ENCODE data around the gene SMIM24. TPM values are rescaled to one million over a fixed set of nuclear protein-coding genes. Genes with fewer than 3 reads are reported as not detected.

SMIM24 gene
- total RNA-seq, 1 donor from 2014 or later: not detected

DNA sequence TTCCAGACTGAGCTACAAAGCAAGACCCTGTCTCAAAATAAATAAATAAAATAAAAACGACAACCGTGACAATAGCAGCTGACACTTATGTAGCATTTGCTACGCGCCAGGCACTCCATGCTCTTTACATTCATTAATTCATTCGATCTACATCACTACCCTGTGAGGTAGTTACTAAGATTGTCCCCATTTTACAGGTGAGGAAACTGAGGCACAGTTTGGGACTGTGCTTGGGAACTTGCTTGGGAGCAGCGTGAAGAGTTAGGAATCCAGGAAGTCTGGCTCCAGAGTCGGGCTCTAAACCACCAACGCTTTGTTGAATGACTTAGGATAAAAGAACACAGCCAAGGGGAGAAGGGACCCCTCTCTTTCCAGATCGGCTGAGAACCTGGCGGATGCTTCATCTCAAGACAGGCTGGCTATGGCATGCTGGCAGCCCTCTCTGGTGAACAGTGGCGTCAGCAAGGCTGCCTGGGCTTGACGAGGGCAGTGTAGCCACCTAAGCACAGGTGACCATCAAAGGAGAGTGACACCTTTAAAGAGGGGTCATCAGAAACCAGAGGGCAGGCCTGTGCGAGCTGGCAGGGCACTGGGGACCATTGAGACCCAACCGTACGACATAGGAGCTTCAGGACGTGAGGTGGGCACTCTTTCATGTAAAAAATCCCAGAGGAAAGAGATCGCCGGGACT, 19.6 kb upstream of the SMIM24 start:
- intact Hi-C loops (cut with micrococcal nuclease): loop anchor here (1.0 to 10.0 kb wide), 7 partner anchors 65 to 1295 kb away; partner anchors contain the start of genes EEF2, FEM1A, NCLN and SGTA

- intact Hi-C loops (cut with micrococcal nuclease): no loop called here
Measured at GRCh38 chr19:3497757-3498520, 17.6 kb upstream of the SMIM24 start.

DNA sequence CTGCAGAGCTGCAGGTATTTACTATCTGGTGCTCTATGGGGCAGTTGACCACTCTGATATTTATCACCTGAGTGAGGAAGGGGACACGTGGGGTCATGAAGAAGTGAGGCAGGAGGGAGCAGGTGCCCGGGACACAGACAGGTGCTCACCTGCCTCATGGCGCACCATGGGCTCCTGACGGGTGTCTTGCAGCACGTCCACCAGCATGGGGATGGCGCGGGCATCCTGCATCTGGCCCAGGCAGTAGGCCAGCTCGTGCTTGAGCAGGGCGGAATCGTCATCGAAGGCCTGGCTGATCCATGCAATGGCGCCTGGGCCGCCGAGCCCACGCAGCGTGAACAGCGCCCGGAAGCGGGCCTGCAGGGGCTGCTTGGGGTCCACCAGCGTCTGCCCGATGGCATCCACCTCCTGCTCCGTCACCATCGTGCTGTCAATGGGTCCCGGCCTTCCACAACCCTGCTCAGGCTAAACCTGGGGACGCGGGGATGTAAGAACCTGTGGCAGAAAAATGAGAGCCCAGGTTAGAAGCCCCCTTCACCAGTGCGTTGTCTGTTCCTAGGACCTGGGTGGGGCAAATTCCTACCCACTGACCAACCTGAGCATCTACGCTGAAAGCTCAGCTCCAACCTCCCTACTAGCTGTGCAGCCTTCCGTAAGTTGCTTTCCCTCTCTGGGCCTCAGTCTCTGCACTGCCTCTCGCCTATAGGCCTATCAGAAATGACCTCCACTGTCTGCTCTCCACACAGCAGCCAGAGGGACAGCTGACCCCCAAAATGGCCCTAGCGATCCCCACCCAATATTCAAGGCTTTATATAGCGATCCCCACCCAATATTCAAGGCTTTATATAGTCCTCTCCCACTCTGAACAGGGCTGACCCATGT, 16.3 kb upstream of the SMIM24 start:
- intact Hi-C loops (cut with micrococcal nuclease): no loop called here

DNA sequence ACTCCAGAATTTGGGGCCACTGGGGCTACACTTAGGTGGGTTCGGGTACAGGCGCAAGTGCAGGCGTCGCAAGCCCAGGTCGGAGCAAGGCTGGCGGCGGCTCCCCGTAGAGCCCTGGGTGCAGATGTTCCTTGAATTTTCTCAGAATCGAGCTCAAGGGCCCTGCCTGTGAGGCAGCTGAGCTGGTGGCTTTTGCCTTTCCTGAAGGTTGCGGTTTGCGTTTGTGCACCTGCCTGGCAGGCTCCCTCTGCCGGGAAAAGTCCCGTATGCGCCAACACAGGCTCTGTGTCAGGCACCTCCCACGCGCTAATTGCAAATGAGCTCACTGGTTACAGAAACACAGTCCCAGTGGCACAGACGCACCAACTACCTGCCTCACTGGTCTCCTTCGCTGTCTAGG, 14.2 kb upstream of the SMIM24 start:
- intact Hi-C loops (cut with micrococcal nuclease): loop anchor here (1.0 kb wide), 1 partner anchor 15 kb away; no protein-coding TSS in a partner anchor

DNA sequence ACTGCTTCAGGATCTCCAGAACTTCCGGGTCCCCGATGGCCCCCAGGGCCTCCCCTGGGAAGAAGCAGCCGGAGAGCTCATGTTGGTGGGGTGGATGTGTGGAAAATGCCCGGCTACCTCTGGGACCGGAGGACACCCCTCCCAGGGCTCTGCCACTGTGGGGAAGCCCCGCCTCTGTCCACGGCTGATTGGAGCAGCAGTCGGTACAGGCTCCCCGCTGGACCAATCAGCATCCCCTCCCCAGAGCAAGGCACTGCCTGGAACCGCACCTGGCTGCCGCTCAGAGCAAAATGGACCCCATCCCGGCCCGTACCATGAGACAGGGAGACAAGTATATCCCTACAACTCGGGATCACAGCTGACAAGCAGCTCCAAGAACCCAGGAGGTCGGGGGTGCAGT, 13.7 kb upstream of the SMIM24 start:
- intact Hi-C loops (cut with micrococcal nuclease): loop anchor here (1.0 kb wide), 1 partner anchor 15 kb away; no protein-coding TSS in a partner anchor

DNA sequence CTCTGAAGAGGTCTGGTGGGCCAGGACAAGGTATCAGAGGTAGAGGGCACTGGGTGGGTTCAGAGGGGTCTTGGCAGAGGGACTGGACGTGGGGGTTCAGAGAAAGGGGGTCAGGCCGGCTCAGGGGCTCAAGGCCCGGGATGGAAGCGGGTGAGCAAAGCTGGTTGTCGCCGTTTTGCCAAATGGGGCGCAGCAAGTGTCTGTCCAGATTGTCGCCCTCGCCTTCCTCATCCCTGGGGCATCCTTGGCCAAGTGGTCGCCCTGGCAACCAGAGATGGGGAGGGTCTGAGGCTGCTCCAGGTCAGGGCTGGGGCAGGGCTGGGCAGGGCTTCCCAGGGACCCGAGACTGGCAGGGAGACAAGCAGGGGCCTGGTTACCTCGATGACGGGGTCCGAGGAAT, 13.3 kb upstream of the SMIM24 start:
- intact Hi-C loops (cut with micrococcal nuclease): loop anchor here (1.0 kb wide), 1 partner anchor 14 kb away; no protein-coding TSS in a partner anchor

DNA sequence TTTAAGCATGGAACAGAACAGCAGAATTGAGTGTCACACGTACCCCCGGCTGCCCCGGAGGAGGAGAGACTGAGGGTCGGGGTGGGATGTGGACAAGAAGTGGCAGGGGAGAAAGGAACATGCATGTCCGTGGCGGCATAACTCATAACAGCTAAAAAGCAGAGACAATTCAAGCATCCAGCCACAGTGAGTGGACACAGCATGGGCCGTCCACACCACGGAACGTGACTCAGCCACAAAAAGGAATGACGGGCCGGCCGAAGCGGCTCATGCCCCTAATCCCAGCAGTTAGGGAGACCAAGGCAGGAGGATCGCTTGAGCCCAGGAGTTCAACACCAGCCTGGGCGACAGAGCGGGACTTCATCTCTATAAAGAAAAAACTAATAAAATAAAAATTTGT, 12.6 kb upstream of the SMIM24 start:
- intact Hi-C loops (cut with micrococcal nuclease): no loop called here

DNA sequence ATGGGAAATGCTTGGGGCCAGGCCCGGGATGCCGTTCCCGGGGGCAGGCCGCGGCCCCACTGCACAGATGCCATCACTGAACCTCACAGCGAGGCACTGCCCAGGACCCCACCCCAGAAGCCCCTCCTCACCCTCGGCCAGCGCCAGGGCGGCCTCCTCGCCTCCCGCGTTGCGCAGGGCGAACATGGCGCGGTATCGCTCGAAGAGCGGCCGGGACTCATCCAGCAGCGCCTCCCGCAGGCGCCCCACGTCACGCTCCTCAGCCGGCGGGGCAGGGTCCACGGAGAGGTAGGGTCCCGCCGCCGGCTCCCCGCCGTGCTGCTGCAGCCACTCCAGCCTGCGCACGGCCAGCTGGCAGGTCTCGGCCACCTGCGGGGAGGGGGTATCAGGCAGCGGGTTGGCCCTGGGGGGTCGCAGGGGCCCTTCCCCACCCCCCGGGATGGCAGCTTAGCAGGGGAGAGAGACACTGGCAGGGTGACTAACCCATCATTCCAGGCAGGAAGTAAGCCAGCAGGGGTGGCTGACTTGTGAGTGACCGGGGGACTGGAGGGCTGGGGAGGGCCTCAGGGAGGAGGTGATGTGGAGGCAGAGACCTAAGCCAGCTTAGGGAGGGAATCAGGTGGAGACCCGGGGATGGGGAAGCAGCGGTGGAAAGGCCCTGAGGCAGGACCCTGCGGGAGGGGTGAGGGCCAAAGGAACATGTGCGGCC, 12.0 kb upstream of the SMIM24 start:
- intact Hi-C loops (cut with micrococcal nuclease): no loop called here

GRCh38 chr19:3491396-3492119, 11.2 kb upstream of the SMIM24 start:
- intact Hi-C loops (cut with micrococcal nuclease): no loop called here

- intact Hi-C loops (cut with micrococcal nuclease): loop anchor here (10.0 kb wide), 1 partner anchor 838 kb away; no protein-coding TSS in a partner anchor
Measured at GRCh38 chr19:3483226-3483628, 2.9 kb upstream of the SMIM24 start, which contains the start of gene SMIM44. Gene SMIM44 (minus strand): TSS chr19:3483441. CDS start chr19:3483403, 38 bp downstream.

GRCh38 chr19:3482507-3483225, 2.3 kb upstream of the SMIM24 start:
- intact Hi-C loops (cut with micrococcal nuclease): loop anchor here (10.0 kb wide), 1 partner anchor 838 kb away; no protein-coding TSS in a partner anchor

DNA sequence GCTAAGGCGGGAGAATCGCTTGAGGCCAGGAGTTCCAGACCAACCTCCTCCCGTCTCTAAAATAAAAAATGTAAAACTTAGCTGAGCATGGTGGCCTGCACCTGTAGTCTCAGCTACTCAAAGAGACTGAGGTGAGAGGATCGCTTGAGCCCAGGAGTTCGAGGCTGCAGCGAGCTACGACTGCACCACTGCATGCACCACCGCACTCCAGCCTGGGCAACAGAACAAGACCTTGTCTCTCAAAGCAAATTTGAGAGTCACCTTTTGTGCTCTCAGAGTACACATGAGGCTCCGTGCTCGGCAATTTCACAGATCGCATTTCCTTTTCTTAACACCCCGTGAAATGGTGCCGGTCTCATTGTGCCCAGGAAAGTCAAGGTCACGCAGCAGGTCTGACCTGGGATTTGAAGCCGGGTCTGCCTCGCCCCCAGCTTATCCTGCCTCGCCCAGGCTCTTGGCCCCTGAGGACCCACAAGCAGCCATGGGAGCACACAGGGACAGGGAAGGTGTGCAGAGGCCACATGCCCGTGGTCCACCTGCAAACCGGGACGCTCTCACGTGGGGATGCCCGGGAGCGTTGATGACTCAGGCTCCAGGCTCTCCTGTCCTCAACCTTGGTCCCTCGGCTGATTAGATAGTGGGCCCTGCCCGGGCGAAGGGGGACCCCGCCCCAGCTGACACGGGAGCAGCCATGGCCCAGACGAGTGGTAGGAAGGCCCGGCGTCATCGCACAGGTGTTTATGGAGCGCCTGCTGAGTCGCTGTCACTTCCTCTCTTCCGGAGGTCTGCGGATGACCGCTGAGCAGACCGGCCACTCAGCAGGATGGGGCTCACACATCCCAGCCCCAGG, 1.1 kb upstream of the SMIM24 start:
- intact Hi-C loops (cut with micrococcal nuclease): loop anchor here (10.0 kb wide), 1 partner anchor 837 kb away; no protein-coding TSS in a partner anchor

DNA sequence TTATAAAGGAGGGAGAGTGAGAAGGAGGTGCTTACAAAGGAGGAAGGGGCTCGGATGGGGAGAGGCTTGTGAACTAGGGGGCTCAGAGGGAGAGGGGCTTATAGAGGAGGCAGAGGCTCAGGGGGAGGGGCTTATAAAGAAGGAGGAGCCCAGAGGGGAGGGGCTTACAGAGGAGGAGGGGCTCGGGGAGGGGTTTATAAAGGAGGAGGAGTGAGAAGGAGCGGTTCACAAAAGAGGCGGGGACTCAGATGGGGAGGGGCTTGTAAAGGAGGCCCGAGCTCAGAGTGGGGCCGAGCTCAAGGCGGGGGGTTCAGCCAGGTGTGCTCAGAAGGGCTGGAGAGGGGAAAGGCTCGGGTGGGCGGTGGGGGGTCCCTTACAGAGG, 500 bp downstream of the SMIM24 start:
- intact Hi-C loops (cut with micrococcal nuclease): loop anchor here (1.0 to 10.0 kb wide), 9 partner anchors 14 to 835 kb away; partner anchors contain the start of genes FZR1 and HMG20B

DNA sequence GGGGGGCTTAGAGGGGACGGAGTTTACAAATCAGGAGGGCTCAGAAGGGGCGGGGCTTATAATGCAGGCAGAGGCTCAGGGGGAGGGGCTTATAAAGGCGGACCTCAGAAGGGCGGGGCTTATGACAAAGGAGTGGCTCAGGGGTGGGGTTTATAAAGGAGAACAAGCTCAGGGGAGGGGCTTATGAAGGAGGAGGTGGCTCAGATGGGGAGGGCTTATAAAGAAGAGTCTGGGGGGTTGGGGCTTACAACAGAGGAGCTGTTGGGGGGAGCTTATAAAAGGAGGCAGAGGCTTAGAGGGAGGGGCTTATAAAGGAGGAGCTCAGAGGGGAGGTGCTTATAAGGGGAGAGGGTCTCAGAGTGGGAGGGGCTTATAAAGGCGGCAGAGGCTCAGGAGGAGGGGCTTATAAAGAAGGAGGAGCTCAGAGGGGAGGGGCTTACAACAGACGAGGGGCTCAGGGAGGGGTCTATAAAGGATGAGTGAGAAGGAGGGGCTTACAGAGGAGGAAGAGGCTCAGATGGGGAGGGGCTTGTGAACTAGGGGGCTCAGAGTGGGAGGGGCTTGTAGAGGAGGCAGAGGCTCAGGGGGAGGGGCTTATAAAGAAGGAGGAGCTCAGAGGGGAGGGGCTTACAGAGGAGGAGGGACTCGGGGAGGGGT, 1.0 kb downstream of the SMIM24 start:
- intact Hi-C loops (cut with micrococcal nuclease): loop anchor here (1.0 to 5.0 kb wide), 8 partner anchors 15 to 203 kb away; partner anchors contain the start of genes FZR1 and HMG20B

- intact Hi-C loops (cut with micrococcal nuclease): loop anchor here (1.0 to 5.0 kb wide), 8 partner anchors 16 to 202 kb away; partner anchors contain the start of genes FZR1 and HMG20B
Measured at GRCh38 chr19:3478409-3479176, 1.7 kb downstream of the SMIM24 start.

DNA sequence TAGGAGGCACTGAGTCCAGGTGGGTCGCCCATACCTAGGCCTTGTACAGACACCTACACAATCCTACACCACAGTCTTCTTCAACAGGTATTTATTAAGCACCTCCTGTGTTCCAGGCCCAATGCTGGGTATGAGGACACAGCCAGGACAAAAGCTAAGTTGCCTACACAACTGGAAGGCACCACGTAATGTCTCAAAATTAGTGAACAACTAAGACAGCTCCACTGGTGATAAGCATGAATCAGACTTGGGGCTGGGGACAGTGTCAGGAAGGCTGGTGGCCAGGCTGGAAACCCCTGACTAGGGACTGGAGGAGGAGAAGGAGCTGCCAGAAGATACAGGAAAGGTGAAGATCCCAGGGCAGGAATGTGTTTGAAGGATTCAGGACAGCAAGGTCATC, 2.4 kb downstream of the SMIM24 start:
- intact Hi-C loops (cut with micrococcal nuclease): loop anchor here (2.0 to 5.0 kb wide), 2 partner anchors 77 to 171 kb away; no protein-coding TSS in a partner anchor

Measured in T-helper 1 cell treated with Interleukin-12 subunit alpha and Interleukin-12 subunit beta and Interleukin-4 antibody, amounts not matched to agents 30 ng/mL and 1 ng/mL, for 36 hours (primary cell).